Measurements from ENCODE around the gene PKIG. TPM values are rescaled to one million over a fixed set of nuclear protein-coding genes. Genes with fewer than 3 reads are reported as not detected.
"Not testable (repeated sequence)": the region's sequence is repeated elsewhere in the genome, so short reads cannot be mapped to it uniquely, and the experiment has no call there.

PKIG gene
- total RNA-seq, 1 donor from 2014 or later = 51.6 TPM

- no peak for TF ChIP-seq CTCF (IDR thresholded peaks at IDR 0.05; ENCODE audit: unreplicated experiment)
- peak overlapping the region; percentile 24 for H3K4me3 Mint-ChIP-seq
- H3K27me3 Mint-ChIP-seq (ENCODE audit: low read depth) = no peaks in the 10 kb centered on the region
- H3K4me1 Mint-ChIP-seq = peaks cover 88% of the 10 kb centered on the region
- peaks cover 8% of the 10 kb centered on the region for H3K36me3 Mint-ChIP-seq
- no peaks in the 10 kb centered on the region for H3K9me3 Mint-ChIP-seq
- H3K27ac Mint-ChIP-seq = peak overlapping the region; percentile 96
- no peak for DNase-seq (ENCODE audit: low spot score in 2 of 2, unreplicated experiment in 2 of 2)
These were observed 2.9 kb downstream of the PKIG start for GRCh38 chr20:44585057-44585963.

GRCh38 chr20:44586289-44586911, 4.0 kb downstream of the PKIG start:
- Mint-ChIP-seq H3K27ac (peak overlapping the region; percentile 96), H3K4me1 (peaks cover 88% of the 10 kb centered on the region), H3K9me3 (no peaks in the 10 kb centered on the region), H3K27me3 (ENCODE audit: low read depth) (no peaks in the 10 kb centered on the region), H3K36me3 (peaks cover 19% of the 10 kb centered on the region), H3K4me3 (no peak overlapping the region)
- no peak for DNase-seq (ENCODE audit: low spot score in 2 of 2, unreplicated experiment in 2 of 2)
- no peak for TF ChIP-seq CTCF (IDR thresholded peaks at IDR 0.05; ENCODE audit: unreplicated experiment)

GRCh38 chr20:44587035-44587980, 4.9 kb downstream of the PKIG start:
- Mint-ChIP-seq H3K4me1 (peaks cover 79% of the 10 kb centered on the region), H3K9me3 (no peaks in the 10 kb centered on the region), H3K27me3 (ENCODE audit: low read depth) (no peaks in the 10 kb centered on the region), H3K27ac (peak overlapping the region; percentile 96), H3K36me3 (peaks cover 21% of the 10 kb centered on the region), H3K4me3 (no peak overlapping the region)
- TF ChIP-seq CTCF (IDR thresholded peaks at IDR 0.05; ENCODE audit: unreplicated experiment) = no peak
- DNase-seq (ENCODE audit: low spot score in 2 of 2, unreplicated experiment in 2 of 2) = no peak

- H3K9me3 Mint-ChIP-seq; H3K27me3 Mint-ChIP-seq (ENCODE audit: low read depth); H3K4me3 Mint-ChIP-seq; DNase-seq (ENCODE audit: low spot score in 2 of 2, unreplicated experiment in 2 of 2): not testable (repeated sequence)
- peaks cover 71% of the 10 kb centered on the region for H3K4me1 Mint-ChIP-seq
- H3K27ac Mint-ChIP-seq = peak overlapping the region; percentile 96
- H3K36me3 Mint-ChIP-seq = peaks cover 28% of the 10 kb centered on the region
These were observed 5.9 kb downstream of the PKIG start for GRCh38 chr20:44588321-44588720.

- Mint-ChIP-seq H3K27ac (peak overlapping the region; percentile 94), H3K36me3 (peaks cover 30% of the 10 kb centered on the region), H3K9me3 (no peaks in the 10 kb centered on the region), H3K27me3 (ENCODE audit: low read depth) (no peaks in the 10 kb centered on the region), H3K4me1 (peaks cover 68% of the 10 kb centered on the region), H3K4me3 (no peak overlapping the region)
- DNase-seq (ENCODE audit: low spot score in 2 of 2, unreplicated experiment in 2 of 2) = no peak
- no peak for TF ChIP-seq CTCF (IDR thresholded peaks at IDR 0.05; ENCODE audit: unreplicated experiment)
These were observed 7.2 kb downstream of the PKIG start for GRCh38 chr20:44589537-44589936.

All from mesothelial cell of epicardium (in vitro differentiated cells).